ENCODE data around the gene TXNRD3.

GRCh38 chr3:126578702-126579101 lies 76.2 kb downstream of the TXNRD3 start:
- TF ChIP-seq POLR2A (IDR thresholded peaks at IDR 0.05; ENCODE audit: low read length) (no peak), CTCF (IDR thresholded peaks at IDR 0.05) (no peak), ELK1 (IDR thresholded peaks at IDR 0.05; ENCODE audit: low read depth, low read length) (no peak), CBX2 (IDR thresholded peaks at IDR 0.05; ENCODE audit: borderline replicate concordance, low read depth) (no peak), MAFK (IDR thresholded peaks at IDR 0.05; ENCODE audit: partially characterized antibody) (no peak), EP300 (IDR thresholded peaks at IDR 0.05) (no peak), KDM1A (IDR thresholded peaks at IDR 0.05; ENCODE audit: low read depth) (no peak), EHMT2 (IDR thresholded peaks at IDR 0.05; ENCODE audit: low read depth) (no peak), FOSL2 (IDR thresholded peaks at IDR 0.05) (no peak), FOSL2 (CRISPR knock-in tag; IDR thresholded peaks at IDR 0.05) (no peak)
